Activated effector memory CD4-positive, alpha-beta T cell treated with Interleukin-2 at 50 U/mL for 16 hours (primary cell): ENCODE results near the gene ZBP1.
A peak's percentile ranks its signal among the peaks of the same experiment; 100 is the strongest.

Source experiments
- DNase-seq: peaks from one replicate; pipeline ENCODE4 v3.0.0-alpha.2; 2020

ZBP1 gene

DNA sequence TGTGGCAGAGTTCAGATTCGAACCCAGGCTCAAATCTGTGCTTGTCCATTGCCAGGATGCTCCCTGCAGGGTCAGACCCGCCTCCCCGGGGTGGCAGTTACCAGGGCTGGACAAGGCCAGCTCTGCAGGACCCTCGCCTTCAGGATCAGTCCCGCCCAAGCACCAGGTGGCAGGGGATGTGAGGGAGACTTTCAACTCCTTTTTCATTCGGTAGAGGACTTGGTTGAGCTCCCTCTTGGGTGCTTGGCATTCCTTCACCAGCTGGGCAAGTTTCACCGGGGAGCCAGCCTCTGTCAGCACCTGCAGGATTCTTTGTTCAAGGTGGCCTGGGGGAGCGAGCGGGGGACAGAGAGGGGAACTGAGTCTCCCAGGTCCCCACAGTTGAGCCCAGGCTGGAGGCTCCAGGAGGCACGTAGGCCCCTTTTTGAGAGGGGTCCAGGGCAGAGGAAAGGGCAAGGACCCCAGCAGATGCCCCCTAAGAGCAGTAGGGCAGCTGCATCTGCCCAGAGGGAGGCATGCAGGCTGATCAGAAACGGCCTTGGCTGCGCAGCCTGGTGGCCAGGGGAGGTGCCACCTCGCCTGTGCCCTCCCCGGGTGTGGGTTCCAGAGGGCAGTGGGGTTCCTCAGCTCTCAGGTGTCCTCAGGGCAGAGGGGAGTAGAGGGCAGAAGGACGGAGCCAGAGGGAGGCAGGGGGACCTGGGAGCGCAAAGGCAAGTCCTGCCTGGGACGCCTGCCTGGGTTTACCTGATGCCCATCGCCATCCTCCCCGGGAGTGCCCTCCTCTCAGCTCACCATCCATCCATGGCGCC, 3.9 kb downstream of the ZBP1 start:
- DNase-seq = no peak

GRCh38 chr20:57615445-57615811, 4.8 kb downstream of the ZBP1 start:
- no peak for DNase-seq

DNA sequence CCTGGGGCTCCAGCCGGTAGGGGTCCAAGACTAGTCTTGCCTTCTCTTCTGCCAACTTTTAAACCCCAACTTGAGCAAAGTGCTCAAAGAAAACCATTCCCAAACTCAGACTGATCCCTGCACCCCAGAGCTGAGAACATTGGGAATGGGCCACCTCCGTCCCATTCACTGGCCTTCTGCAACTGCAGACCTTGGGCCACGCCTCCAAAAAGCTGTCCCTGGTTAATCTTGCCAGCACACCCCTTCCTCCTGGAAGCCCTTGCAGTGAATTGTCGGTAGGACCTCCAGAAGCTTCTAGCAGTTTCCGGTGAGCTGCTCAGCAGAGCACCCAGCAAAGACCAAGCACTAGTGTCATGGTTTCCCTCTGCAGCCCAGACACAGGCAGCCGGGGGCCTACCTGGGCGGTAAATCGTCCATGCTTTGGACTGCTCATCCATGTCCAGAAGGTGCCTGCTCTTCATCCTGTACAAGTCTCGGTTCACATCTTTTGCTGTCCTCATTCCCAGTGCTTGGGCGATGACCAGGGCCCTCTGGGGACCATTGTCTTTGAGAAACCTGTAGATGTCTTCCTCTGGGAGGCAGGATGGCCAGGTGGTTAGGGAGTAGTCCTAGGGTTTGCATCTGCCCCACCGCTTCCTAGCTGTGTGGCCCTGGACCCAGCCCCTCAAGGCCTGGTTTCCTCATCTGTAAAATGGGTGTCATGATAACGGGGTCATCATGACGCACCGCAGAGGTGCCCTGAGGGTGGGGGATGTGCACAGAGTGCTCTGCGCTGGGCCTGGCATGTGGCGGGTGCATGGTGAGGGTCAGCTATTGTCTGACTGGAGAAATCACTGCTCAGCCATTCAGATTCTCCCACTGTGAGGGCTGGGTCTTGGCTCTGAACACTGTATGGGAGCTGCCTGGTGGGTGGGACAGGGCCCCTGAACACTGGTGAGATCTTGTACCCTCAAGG, 5.5 kb downstream of the ZBP1 start:
- no peak for DNase-seq

- no peak for DNase-seq
These were observed 6.7 kb downstream of the ZBP1 start for GRCh38 chr20:57613481-57613921.

DNA sequence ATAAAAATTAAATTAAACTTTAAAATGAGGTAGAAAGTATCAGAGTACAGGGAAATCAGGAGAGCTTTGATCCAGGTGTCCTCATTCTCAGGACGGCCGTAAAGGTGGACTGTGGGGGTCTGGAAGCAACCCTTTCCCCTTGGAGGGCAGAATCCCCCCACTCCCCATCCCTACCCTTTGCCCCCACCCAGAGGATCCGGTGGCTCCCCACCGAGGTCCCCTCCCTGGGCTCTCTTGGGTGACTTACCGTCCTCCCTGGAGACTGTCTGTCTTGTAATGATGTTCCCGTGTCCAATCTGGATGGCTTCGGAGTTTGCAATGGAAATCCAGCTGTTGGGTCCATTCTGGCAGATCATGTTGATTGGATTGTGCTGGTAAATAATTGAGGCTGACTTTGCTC, 7.3 kb downstream of the ZBP1 start:
- no peak for DNase-seq

GRCh38 chr20:57612436-57612835, 7.8 kb downstream of the ZBP1 start:
- no peak for DNase-seq

GRCh38 chr20:57611586-57612311, 8.5 kb downstream of the ZBP1 start:
- no peak for DNase-seq

GRCh38 chr20:57610261-57610952, 9.8 kb downstream of the ZBP1 start:
- no peak for DNase-seq

DNA sequence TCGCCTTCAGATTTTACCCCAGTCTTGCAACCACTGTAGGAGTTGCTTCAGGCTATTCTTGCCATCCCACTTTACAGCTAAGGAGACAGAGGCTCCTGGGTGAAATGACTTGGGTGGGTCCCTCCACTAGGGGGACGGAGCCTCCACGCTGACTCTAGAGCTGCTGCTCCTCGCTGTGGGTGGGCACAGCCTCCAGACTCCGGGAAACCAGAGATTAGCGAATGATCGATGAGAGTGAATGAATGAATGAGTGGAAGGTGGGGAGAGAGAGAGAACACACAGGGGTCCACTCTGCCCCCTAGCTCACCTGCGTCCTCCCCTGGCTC, 10.4 kb downstream of the ZBP1 start:
- DNase-seq = no peak

DNA sequence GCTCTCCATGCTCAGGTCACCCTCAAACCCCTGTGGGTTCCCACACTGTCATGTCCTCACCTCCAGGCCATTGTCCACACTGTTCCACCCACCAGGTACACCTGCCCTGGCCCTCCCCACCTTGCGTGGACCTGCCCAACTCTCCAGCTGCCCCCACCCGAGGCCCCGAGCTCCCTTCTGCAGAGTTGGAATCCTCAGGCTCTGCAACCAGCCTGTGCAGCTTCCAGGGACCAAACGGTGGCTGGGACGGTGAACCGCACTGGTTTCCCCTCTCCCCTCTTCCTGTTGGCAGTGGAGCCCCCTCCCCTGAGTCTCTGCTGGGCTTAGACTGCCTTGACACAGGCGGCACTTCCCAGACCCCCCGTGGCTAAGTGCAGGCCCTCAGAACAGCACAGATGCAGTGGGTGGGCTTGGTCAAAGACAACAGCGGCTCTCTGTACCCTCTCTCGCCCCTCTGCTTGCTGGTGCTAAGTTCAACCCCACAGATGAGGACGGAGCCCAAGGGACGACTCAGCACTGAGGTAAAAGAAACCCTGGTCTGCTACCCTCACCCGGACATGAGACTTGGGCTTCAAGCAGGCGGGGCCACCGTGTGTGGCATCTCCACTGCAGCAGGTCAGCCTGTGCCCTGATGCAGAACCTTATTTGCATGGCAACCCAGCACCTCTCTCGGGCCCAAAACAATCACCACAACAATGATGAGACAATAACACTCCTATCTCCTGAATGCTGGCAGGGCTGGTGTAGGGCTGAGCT, 11.0 kb downstream of the ZBP1 start:
- DNase-seq = no peak

GRCh38 chr20:57608516-57608915, 11.7 kb downstream of the ZBP1 start:
- no peak for DNase-seq

GRCh38 chr20:57605878-57606277, 14.3 kb downstream of the ZBP1 start:
- DNase-seq = no peak

DNA sequence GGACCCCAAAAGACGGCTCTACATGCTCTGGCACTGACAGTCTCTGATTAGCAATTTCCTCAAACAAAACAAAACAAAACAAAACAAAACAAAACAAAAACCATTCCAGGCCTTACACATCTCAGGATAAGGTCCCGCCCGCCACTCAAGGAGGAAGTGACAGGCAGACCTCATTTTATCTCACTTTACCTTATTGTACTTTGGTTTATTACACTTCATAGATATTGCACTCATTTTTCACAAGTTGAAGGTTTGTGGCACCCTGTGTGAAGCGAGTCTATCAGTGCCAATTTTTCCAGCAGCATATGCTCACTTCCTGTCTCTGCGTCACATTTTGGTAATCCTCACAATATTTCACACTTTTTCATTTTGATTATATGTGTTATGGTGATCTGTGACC, 15.2 kb downstream of the ZBP1 start:
- no peak for DNase-seq

- no peak for DNase-seq
These were observed 17.1 kb downstream of the ZBP1 start for GRCh38 chr20:57603120-57603519.

DNA sequence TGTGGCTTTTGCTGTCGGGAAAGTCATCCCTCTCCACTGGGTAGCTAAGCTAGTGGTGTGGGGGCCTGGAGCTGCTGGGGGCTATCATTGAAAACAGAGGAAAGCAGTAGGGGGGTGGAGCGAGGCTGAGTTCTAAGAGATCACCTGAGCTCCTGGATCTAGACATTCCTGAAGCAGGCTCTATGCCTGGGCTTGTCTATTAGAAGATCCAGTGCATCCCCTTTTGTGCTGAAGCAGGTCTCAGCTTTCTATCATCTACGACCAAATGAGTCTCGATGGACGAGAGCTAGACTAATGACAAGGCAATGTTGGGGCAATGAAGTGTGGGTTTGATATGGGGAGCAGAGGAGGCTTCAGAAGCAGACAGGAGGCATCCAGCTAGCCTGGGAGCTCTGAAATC, 18.5 kb downstream of the ZBP1 start:
- DNase-seq = no peak

DNA sequence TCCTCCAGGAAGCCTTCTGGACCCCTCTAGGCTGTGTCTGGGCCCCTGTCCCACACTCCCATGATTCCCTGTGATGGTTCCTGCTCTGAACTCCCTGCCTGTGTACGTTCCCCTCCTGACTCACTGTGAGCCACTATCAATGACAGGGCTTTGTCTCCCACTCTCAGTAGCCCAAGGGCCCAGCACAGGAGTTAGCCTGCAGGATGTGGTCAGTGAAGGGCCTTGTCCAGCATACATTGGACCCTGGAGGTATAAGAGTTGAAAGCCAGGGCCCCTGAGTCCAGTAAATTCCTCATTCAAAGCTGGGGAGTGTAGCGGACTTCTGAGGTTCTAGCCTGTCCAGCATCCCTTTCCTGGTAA, 19.0 kb downstream of the ZBP1 start:
- DNase-seq = no peak

- no peak for DNase-seq
These were observed 19.7 kb downstream of the ZBP1 start for GRCh38 chr20:57600320-57601210.

DNA sequence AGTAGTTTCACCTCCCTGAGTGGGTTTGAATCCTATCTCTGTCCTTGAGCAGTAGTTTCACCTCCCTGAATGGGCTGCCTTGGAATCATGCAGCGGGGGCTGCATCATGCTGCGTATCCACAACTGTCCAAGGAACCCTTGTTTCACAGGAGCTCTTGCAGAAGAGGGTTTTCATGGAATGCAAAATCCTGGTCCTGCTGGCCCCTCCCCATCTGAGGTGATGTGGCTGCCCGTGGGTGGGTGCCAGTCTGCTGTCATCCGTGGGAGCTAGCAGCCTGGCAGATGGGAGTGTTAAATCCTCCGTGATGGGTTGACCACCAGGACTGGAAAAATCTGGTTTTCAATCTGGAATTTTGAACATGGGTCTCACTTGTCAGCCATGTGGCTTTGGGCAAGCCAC, 21.7 kb downstream of the ZBP1 start:
- DNase-seq = no peak

GRCh38 chr20:57598060-57598459, 22.2 kb downstream of the ZBP1 start:
- DNase-seq = no peak

- DNase-seq = peak; percentile 59
These were observed 23.0 kb downstream of the ZBP1 start for GRCh38 chr20:57596998-57597939.
